ENCODE measurements around the gene FAM98A.

The FAM98A gene

GRCh38 chr2:33561872-33562271, 37.2 kb downstream of the FAM98A start (continued):
- TF ChIP-seq, protein P1, sequence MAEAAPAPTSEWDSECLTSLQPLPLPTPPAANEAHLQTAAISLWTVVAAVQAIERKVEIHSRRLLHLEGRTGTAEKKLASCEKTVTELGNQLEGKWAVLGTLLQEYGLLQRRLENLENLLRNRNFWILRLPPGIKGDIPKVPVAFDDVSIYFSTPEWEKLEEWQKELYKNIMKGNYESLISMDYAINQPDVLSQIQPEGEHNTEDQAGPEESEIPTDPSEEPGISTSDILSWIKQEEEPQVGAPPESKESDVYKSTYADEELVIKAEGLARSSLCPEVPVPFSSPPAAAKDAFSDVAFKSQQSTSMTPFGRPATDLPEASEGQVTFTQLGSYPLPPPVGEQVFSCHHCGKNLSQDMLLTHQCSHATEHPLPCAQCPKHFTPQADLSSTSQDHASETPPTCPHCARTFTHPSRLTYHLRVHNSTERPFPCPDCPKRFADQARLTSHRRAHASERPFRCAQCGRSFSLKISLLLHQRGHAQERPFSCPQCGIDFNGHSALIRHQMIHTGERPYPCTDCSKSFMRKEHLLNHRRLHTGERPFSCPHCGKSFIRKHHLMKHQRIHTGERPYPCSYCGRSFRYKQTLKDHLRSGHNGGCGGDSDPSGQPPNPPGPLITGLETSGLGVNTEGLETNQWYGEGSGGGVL (tag by site-specific recombination; IDR thresholded peaks at IDR 0.05) = no peak
- no peak for TF ChIP-seq MZF1 (tag by site-specific recombination; IDR thresholded peaks at IDR 0.05; ENCODE audit: borderline replicate concordance)
- TF ChIP-seq HOXA7 (CRISPR knock-in tag; IDR thresholded peaks at IDR 0.05; ENCODE audit: borderline replicate concordance) = no peak
- no peak for TF ChIP-seq EGR2 (tag by site-specific recombination; IDR thresholded peaks at IDR 0.05; ENCODE audit: low read depth)
- TF ChIP-seq ZNF114 (tag by site-specific recombination; IDR thresholded peaks at IDR 0.05) = no peak
- TF ChIP-seq ZNF426 (tag by site-specific recombination; IDR thresholded peaks at IDR 0.05) = no peak
- TF ChIP-seq ZNF138 (tag by site-specific recombination; IDR thresholded peaks at IDR 0.05; ENCODE audit: borderline replicate concordance) = no peak
- TF ChIP-seq BCL11A (tag by site-specific recombination; IDR thresholded peaks at IDR 0.05; ENCODE audit: low read depth) = no peak
- no peak for TF ChIP-seq SP2 (tag by site-specific recombination; IDR thresholded peaks at IDR 0.05)
- no peak for TF ChIP-seq ZNF140 (tag by site-specific recombination; IDR thresholded peaks at IDR 0.05)
- TF ChIP-seq ZNF362 (tag by site-specific recombination; IDR thresholded peaks at IDR 0.05) = no peak
- TF ChIP-seq ZNF404 (tag by site-specific recombination; IDR thresholded peaks at IDR 0.05) = no peak
- no peak for TF ChIP-seq ZNF488 (tag by site-specific recombination; IDR thresholded peaks at IDR 0.05)
- TF ChIP-seq ZNF133 (tag by site-specific recombination; IDR thresholded peaks at IDR 0.05) = no peak

DNA sequence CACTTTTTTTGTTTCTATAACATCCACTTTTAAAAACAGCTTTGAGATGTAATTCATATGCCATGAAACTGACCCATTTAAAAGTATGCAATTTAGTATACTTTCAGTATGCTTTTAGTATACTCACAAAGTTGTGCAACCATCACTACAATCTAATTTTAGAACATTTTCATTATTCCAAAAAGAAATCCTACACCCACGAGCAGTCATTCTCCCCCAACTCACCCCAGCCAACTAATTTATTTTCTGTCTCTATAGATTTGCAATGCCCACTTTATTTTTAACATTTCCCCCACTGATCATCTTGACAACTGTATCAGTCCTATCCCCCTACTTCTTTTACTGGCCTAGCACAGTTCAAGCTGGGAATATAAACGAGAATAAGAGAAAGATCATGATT, 39.1 kb downstream of the FAM98A start:
- Histone ChIP-seq H3K36me3 (ENCODE audit: control insufficient read depth in 2 of 2, insufficient read depth in 1 of 2, low read length in 2 of 2) (no peaks in the 10 kb centered on the region), H3K4me3 (ENCODE audit: low read depth, low read length) (no peak overlapping the region), H3K9me3 (ENCODE audit: control insufficient read depth, insufficient read depth, low read depth, low read length) (no peaks in the 10 kb centered on the region), H3K4me1 (ENCODE audit: control insufficient read depth, insufficient read depth, low read length) (peaks cover 2% of the 10 kb centered on the region; the same call in 1 of the 2 replicates), H3K27ac (ENCODE audit: extremely low read depth, low read depth, low read length) (no peak overlapping the region)
- TF ChIP-seq ZNF10 (tag by site-specific recombination; IDR thresholded peaks at IDR 0.05) = no peak
- no peak for TF ChIP-seq ZNF510 (tag by site-specific recombination; IDR thresholded peaks at IDR 0.05; ENCODE audit: insufficient replicate concordance)
- no peak for TF ChIP-seq ZNF391 (tag by site-specific recombination; IDR thresholded peaks at IDR 0.05; ENCODE audit: borderline replicate concordance, low read depth)
- no peak for TF ChIP-seq ZNF155 (tag by site-specific recombination; IDR thresholded peaks at IDR 0.05)
- ChIA-PET CTCF (interaction anchor here (0.9 kb wide), 1 partner anchor 72 kb away, joined by 5 read pairs; no protein-coding TSS in a partner anchor), POLR2A (no interaction called here)

DNA sequence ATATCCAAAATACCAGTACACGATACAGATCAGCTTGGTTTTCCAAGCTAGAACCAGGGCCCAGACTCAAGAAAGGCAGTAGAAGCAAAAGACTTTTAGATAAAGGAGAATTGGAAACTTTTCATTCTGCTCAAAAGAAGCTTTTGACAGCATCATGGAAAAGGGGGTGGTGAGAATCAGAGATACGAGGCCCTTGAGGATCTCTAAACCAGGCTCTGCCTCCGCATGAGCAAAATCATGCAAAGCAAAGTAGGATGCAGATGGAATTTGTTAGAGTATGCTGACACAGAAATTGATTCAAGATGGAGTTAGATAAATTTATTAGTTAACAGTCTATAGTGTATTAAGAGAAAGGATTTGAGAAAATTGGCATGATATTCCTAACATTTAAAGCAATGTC, 39.8 kb downstream of the FAM98A start:
- Histone ChIP-seq H3K27ac (ENCODE audit: extremely low read depth, low read depth, low read length) (no peak overlapping the region), H3K36me3 (ENCODE audit: control insufficient read depth in 2 of 2, insufficient read depth in 1 of 2, low read length in 2 of 2) (no peaks in the 10 kb centered on the region), H3K9me3 (ENCODE audit: control insufficient read depth, insufficient read depth, low read depth, low read length) (no peaks in the 10 kb centered on the region), H3K4me1 (ENCODE audit: control insufficient read depth, insufficient read depth, low read length) (peaks cover 2% of the 10 kb centered on the region; the same call in 1 of the 2 replicates), H3K4me3 (ENCODE audit: low read depth, low read length) (no peak overlapping the region)
- ChIA-PET POLR2A (no interaction called here), CTCF (no interaction called here)
- no peak for TF ChIP-seq OSR2 (tag by site-specific recombination; IDR thresholded peaks at IDR 0.05)
- no peak for TF ChIP-seq ZNF37A (tag by site-specific recombination; IDR thresholded peaks at IDR 0.05)
- TF ChIP-seq ZNF843 (tag by site-specific recombination; IDR thresholded peaks at IDR 0.05) = no peak
- TF ChIP-seq ZNF248 (tag by site-specific recombination; IDR thresholded peaks at IDR 0.05) = no peak
- TF ChIP-seq ZIC2 (tag by site-specific recombination; IDR thresholded peaks at IDR 0.05) = no peak
- TF ChIP-seq ELK4 (IDR thresholded peaks at IDR 0.05; ENCODE audit: borderline replicate concordance, low read depth, low read length) = no peak
- TF ChIP-seq ZNF600 (tag by site-specific recombination; IDR thresholded peaks at IDR 0.05) = no peak
- TF ChIP-seq ZNF692 (tag by site-specific recombination; IDR thresholded peaks at IDR 0.05) = no peak
- no peak for TF ChIP-seq ZNF324 (tag by site-specific recombination; IDR thresholded peaks at IDR 0.05)
- TF ChIP-seq ZNF423 (tag by site-specific recombination; IDR thresholded peaks at IDR 0.05) = no peak
- no peak for TF ChIP-seq ZNF660 (tag by site-specific recombination; IDR thresholded peaks at IDR 0.05)
- no peak for TF ChIP-seq ZNF544 (tag by site-specific recombination; IDR thresholded peaks at IDR 0.05)
- TF ChIP-seq ZNF211 (tag by site-specific recombination; IDR thresholded peaks at IDR 0.05; ENCODE audit: low read depth) = no peak
